ENCODE measurements around the gene CRX. TPM values are rescaled to one million over a fixed set of nuclear protein-coding genes. Genes with fewer than 3 reads are reported as not detected.
"Not testable (repeated sequence)": the region's sequence is repeated elsewhere in the genome, so short reads cannot be mapped to it uniquely, and the experiment has no call there.

The CRX gene
- not detected for total RNA-seq

GRCh38 chr19:47821460-47822020 is at the start of gene CRX:
Gene CRX, plus strand, starts transcription at chr19:47821937. Its CDS starts 12,507 bp downstream, at chr19:47834444.
- Mint-ChIP-seq H3K4me3 (no peak within 1 kb of the TSS), H3K27ac (no peak within 1 kb of the TSS), H3K36me3 (ENCODE audit: low read depth) (no peaks in the 10 kb centered on the region), H3K4me1 (ENCODE audit: low read depth) (no peaks in the 10 kb centered on the region), H3K9me3 (ENCODE audit: insufficient read depth) (no peaks in the 10 kb centered on the region), H3K27me3 (ENCODE audit: low read depth) (peaks cover 32% of the 10 kb centered on the region)
- ChIA-PET CTCF (no interaction called here), POLR2A (no interaction called here)
- DNase-seq: no peak
- ATAC-seq: no peak

GRCh38 chr19:47776568-47776967 is 45.2 kb upstream of the CRX start:
- no peaks in the 10 kb centered on the region for H3K27me3 Mint-ChIP-seq (ENCODE audit: low read depth)
- DNase-seq (no peak), ATAC-seq (no peak)
- peaks cover 12% of the 10 kb centered on the region for H3K36me3 Mint-ChIP-seq (ENCODE audit: low read depth)
- H3K27ac Mint-ChIP-seq: no peak overlapping the region
- CTCF ChIA-PET: no interaction called here
- POLR2A ChIA-PET: interaction anchor here (1.1 kb wide), 1 partner anchor 17 kb away, joined by 3 read pairs; no protein-coding TSS in a partner anchor
- H3K9me3 Mint-ChIP-seq (ENCODE audit: insufficient read depth): no peaks in the 10 kb centered on the region
- H3K4me1 Mint-ChIP-seq (ENCODE audit: low read depth): peaks cover 27% of the 10 kb centered on the region
- no peak overlapping the region for H3K4me3 Mint-ChIP-seq

DNA sequence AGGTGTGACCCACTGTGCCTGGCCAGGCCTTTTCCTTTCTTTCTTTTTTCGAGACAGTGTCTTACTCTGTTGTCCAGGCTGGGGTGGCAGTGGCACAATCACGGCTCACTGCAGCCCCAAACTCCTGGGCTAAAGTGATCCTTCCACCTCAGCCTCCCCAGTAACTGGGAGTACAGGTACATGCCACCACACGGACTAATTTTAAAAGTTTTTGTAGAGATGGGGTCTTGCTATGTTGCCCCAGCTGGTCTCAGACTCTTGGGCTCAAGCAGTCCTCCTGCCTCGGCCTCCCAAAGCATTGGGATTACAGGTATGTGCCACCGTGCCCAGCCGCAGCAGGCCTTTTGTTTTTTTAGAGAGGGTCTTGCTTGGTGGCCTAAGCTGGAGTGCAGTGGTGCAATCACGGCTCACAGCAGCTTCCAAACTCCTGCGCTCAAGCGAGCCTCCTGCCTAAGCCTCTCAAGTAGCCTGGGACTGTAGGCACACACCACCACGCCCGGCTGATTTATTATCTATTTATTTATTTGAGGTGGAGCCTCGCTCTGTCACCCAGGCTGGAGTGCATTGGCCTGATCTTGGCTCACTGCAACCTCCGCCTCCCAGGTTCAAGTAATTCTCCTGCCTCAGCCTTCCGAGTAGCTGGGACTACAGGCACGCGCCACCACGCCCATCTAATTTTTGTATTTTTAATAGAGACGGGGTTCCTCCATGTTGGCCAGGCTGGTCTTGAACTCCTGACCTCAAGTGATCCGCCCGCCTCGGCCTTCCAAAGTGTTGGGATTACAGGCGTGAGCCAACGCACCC is 44.3 kb upstream of the CRX start:
- CTCF ChIA-PET: interaction anchor here (0.9 kb wide), 1 partner anchor 12 kb away, joined by 3 read pairs; no protein-coding TSS in a partner anchor
- not testable (repeated sequence) for H3K9me3 Mint-ChIP-seq (ENCODE audit: insufficient read depth); ATAC-seq

DNA sequence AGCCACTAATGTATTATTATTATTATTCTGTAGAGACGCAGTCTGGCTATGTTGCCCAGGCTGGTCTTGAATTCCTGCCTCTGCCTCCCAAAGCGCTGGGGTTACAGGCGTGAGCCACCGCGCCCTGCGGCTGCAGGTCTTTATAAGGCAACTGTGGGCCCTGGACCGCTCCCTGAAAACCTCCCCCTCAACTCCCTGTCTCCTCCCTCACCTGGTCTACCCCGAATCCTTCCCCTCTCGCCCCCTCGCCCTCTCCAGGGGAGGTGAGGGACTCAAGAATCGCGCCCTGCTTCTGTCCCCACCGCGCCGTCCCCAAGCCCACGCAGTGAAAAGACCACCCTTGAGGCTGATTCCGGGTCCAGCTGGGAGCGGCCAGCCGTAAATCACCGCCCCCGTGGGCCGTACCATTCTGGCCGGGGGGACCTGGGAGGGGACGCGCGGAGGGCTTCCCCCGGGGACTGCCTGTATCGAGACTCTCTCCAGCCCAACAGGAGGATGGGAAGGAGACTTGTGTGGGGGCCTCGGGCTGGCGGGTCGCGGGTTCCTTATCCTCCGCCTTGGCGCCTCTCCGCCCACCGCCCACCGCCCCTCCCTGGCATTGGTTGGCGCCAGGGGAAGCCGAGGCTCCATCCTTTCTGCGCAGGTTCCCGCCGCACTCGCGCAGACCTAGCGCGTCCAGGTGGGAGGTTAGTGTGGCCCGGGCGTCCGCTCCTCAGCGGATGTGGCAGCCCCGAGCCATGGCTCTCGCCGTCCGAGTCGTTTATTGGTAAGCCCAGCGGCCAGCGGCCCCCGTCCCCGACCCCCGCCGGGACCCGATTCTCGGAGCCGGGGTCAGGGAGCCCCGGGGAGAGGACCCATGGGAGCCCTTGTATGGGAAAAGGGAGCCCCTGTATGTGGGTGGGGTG is 43.4 kb upstream of the CRX start, which contains the start of gene SELENOW:
Gene SELENOW, plus strand, starts transcription at position 655 of the 905 bp plus-strand sequence. Its CDS starts 83 bp downstream, at position 738.
- Mint-ChIP-seq H3K36me3 (ENCODE audit: low read depth) (peaks cover 25% of the 10 kb centered on the region), H3K27me3 (ENCODE audit: low read depth) (no peaks in the 10 kb centered on the region), H3K4me1 (ENCODE audit: low read depth) (peaks cover 30% of the 10 kb centered on the region), H3K9me3 (ENCODE audit: insufficient read depth) (no peaks in the 10 kb centered on the region), H3K27ac (peak within 1 kb of the TSS; percentile 95), H3K4me3 (peak within 1 kb of the TSS; percentile 97)
- DNase-seq (peak; percentile 83), ATAC-seq (peak; percentile 95)
- ChIA-PET CTCF (interaction anchor here (0.9 to 1.6 kb wide), 2 partner anchors 10 to 13 kb away, joined by 3 to 5 read pairs; no protein-coding TSS in a partner anchor), POLR2A (interaction anchor here (0.6 kb wide), 1 partner anchor 264 kb away, joined by 3 read pairs; no protein-coding TSS in a partner anchor)

More for the DNA sequence above, 44.3 kb upstream of the CRX start:
- not testable (repeated sequence) for DNase-seq; H3K27me3 Mint-ChIP-seq (ENCODE audit: low read depth)
- Mint-ChIP-seq H3K4me3 (peak overlapping the region; percentile 97), H3K36me3 (ENCODE audit: low read depth) (peaks cover 20% of the 10 kb centered on the region), H3K4me1 (ENCODE audit: low read depth) (peaks cover 30% of the 10 kb centered on the region), H3K27ac (peak overlapping the region; percentile 95)
- POLR2A ChIA-PET: interaction anchor here (1.1 kb wide), 1 partner anchor 18 kb away, joined by 3 read pairs; no protein-coding TSS in a partner anchor

- DNase-seq (peak; percentile 30), ATAC-seq (no peak)
- peak overlapping the region; percentile 97 for H3K4me3 Mint-ChIP-seq
- no peaks in the 10 kb centered on the region for H3K27me3 Mint-ChIP-seq (ENCODE audit: low read depth)
- no peaks in the 10 kb centered on the region for H3K9me3 Mint-ChIP-seq (ENCODE audit: insufficient read depth)
- peak overlapping the region; percentile 82 for H3K27ac Mint-ChIP-seq
- ChIA-PET CTCF (interaction anchor here (1.6 kb wide), 1 partner anchor 9 kb away, joined by 5 read pairs; no protein-coding TSS in a partner anchor), POLR2A (no interaction called here)
- H3K4me1 Mint-ChIP-seq (ENCODE audit: low read depth): peaks cover 30% of the 10 kb centered on the region
- H3K36me3 Mint-ChIP-seq (ENCODE audit: low read depth): peaks cover 29% of the 10 kb centered on the region
These were observed 42.8 kb upstream of the CRX start for GRCh38 chr19:47778954-47779351.

GRCh38 chr19:47779524-47780214 is 42.1 kb upstream of the CRX start:
- Mint-ChIP-seq H3K27ac (peak overlapping the region; percentile 82), H3K9me3 (ENCODE audit: insufficient read depth) (no peaks in the 10 kb centered on the region), H3K36me3 (ENCODE audit: low read depth) (peaks cover 35% of the 10 kb centered on the region), H3K27me3 (ENCODE audit: low read depth) (no peaks in the 10 kb centered on the region), H3K4me3 (peak overlapping the region; percentile 97), H3K4me1 (ENCODE audit: low read depth) (peaks cover 30% of the 10 kb centered on the region)
- ChIA-PET POLR2A (no interaction called here), CTCF (interaction anchor here (1.5 to 2.0 kb wide), 3 partner anchors 8 to 67 kb away, joined by 4 to 9 read pairs (median 5); partner anchors contain the start of gene EHD2)
- no peak for ATAC-seq
- DNase-seq: no peak

DNA sequence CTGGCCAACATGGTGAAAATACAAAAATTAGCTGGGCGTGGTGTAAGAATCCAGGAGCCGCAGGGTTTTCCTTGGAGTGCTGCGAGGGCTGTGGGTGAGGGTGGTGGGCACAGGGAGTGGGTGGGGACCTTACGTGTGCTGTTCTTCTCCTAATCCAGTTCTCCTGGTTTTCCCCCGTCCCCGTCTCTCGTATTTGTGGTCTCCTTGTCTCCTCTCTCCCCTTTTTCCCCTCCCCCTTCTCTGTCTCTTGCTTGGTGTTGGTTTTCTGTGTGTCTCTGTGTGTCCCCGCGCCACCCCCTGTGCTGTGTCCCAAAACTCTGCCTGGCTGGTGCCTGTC is 41.6 kb upstream of the CRX start:
- H3K4me1 Mint-ChIP-seq (ENCODE audit: low read depth): peaks cover 30% of the 10 kb centered on the region
- H3K27ac Mint-ChIP-seq: peak overlapping the region; percentile 71
- ATAC-seq (no peak), DNase-seq (no peak)
- ChIA-PET CTCF (interaction anchor here (1.5 to 2.0 kb wide), 3 partner anchors 8 to 67 kb away, joined by 4 to 9 read pairs (median 5); partner anchors contain the start of gene EHD2), POLR2A (no interaction called here)
- no peaks in the 10 kb centered on the region for H3K9me3 Mint-ChIP-seq (ENCODE audit: insufficient read depth)
- peaks cover 35% of the 10 kb centered on the region for H3K36me3 Mint-ChIP-seq (ENCODE audit: low read depth)
- H3K27me3 Mint-ChIP-seq (ENCODE audit: low read depth): no peaks in the 10 kb centered on the region
- H3K4me3 Mint-ChIP-seq: peak overlapping the region; percentile 97

- ChIA-PET CTCF (interaction anchor here (1.3 kb wide), 1 partner anchor 8 kb away, joined by 3 read pairs; no protein-coding TSS in a partner anchor), POLR2A (no interaction called here)
- H3K4me3 Mint-ChIP-seq: no peak overlapping the region
- no peaks in the 10 kb centered on the region for H3K27me3 Mint-ChIP-seq (ENCODE audit: low read depth)
- DNase-seq (no peak), ATAC-seq (no peak)
- peak overlapping the region; percentile 27 for H3K27ac Mint-ChIP-seq
- no peaks in the 10 kb centered on the region for H3K9me3 Mint-ChIP-seq (ENCODE audit: insufficient read depth)
- H3K36me3 Mint-ChIP-seq (ENCODE audit: low read depth): peaks cover 38% of the 10 kb centered on the region
- peaks cover 30% of the 10 kb centered on the region for H3K4me1 Mint-ChIP-seq (ENCODE audit: low read depth)
These were observed 40.0 kb upstream of the CRX start for GRCh38 chr19:47781590-47782262.

DNA sequence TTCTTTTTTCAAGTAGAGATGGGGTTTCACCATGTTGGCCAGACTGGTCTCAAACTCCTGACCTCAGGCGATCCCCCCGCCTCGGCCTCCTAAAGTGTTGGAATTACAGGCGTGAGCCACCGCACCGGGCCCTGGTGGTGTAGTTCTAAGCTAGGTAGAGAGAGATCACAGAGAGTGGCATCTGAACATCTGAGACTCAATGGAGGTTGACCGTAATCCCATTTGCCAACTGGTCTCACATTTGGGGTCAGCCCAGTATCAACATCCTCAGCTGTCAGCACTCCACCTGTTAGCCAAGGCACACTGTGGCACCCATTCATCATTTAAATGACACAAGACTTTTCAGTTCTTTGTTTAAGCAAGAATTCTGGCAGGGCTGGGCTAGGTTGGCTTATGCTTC is 35.2 kb upstream of the CRX start:
- ChIA-PET POLR2A (no interaction called here), CTCF (interaction anchor here (1.2 kb wide), 1 partner anchor 9 kb away, joined by 3 read pairs; no protein-coding TSS in a partner anchor)
- Mint-ChIP-seq H3K27me3 (ENCODE audit: low read depth) (no peaks in the 10 kb centered on the region), H3K4me1 (ENCODE audit: low read depth) (peaks cover 11% of the 10 kb centered on the region), H3K36me3 (ENCODE audit: low read depth) (peaks cover 26% of the 10 kb centered on the region), H3K27ac (no peak overlapping the region), H3K4me3 (no peak overlapping the region), H3K9me3 (ENCODE audit: insufficient read depth) (no peaks in the 10 kb centered on the region)
- DNase-seq (no peak), ATAC-seq (no peak)

DNA sequence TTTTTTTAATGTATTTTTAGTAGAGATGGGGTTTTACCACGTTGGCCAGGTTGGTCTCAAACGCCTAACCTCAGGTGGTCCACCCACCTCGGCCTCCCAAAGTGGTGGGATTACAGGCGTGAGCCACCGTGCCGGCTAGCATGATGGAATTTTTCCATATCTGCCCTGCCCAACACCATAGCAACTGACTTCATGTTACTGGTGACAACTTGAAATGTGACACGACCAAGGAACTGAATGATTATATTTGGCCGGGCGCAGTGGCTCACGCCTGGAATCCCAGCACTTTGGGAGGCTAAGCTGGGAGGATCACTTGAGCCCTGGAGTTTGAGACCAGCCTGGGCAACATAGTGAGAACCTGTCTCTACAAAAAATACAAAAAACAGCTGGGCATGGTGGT is 34.4 kb upstream of the CRX start:
- H3K27me3 Mint-ChIP-seq (ENCODE audit: low read depth); H3K9me3 Mint-ChIP-seq (ENCODE audit: insufficient read depth); ATAC-seq; H3K4me3 Mint-ChIP-seq; H3K4me1 Mint-ChIP-seq (ENCODE audit: low read depth); DNase-seq; H3K27ac Mint-ChIP-seq; POLR2A ChIA-PET: not testable (repeated sequence)
- CTCF ChIA-PET: interaction anchor here (1.2 to 1.7 kb wide), 4 partner anchors 8 to 74 kb away, joined by 4 to 11 read pairs (median 6); partner anchors contain the start of gene SELENOW
- peaks cover 19% of the 10 kb centered on the region for H3K36me3 Mint-ChIP-seq (ENCODE audit: low read depth)

All from activated CD8-positive, alpha-beta T cell treated with anti-CD3 and anti-CD28 coated beads, Interleukin-2, amount 10 ng/mL, durations not matched to agents 7 days and 5 days (primary cell).